Kidney (tissue), 14 donors: Measurements from ENCODE around the gene FZD7. TPM values are rescaled to one million over a fixed set of nuclear protein-coding genes. Genes with fewer than 3 reads are reported as not detected.

ENCODE experiments used
- DNase-seq, 5 donors: peaks; one replicate each; pipeline ENCODE4 v3.0.0-alpha.2; 2013 to 2020
- FAIRE-seq: peaks from 2 replicates; lab custom pipeline; 2012; peaks lifted over from hg19 to GRCh38; lab: Jason Lieb, UNC
- H3K27ac ChIP-seq, 2 donors: one replicate each; pipeline ENCODE4 v1.7.0; 2013; ENCODE audit warnings: low read depth in 2 of 2, low read length in 2 of 2, inconsistent platforms in 1 of 2
- H3K27me3 ChIP-seq: one replicate; pipeline ENCODE4 v1.7.1; 2013; ENCODE audit warnings: low read length, inconsistent platforms; ENCODE audit not compliant: control insufficient read depth, insufficient read depth
- H3K36me3 ChIP-seq, 3 donors: one replicate each; pipeline versions ENCODE4 v1.7.0 to v1.7.1; 2013; ENCODE audit warnings: low read length in 3 of 3, control low read depth in 1 of 3, inconsistent platforms in 1 of 3; ENCODE audit not compliant: insufficient read depth in 3 of 3, control insufficient read depth in 2 of 3
- H3K4me1 ChIP-seq, 3 donors: one replicate each; pipeline versions ENCODE4 v1.7.0 to v1.7.1; 2013; ENCODE audit warnings: low read length in 3 of 3, inconsistent platforms in 1 of 3, low read depth in 1 of 3; ENCODE audit not compliant: control insufficient read depth in 2 of 3, insufficient read depth in 2 of 3
- H3K4me3 ChIP-seq, 3 donors: one replicate each; pipeline versions ENCODE4 v1.7.0 to v1.8.1; 2013; ENCODE audit warnings: low read length in 3 of 3, control low read depth in 1 of 3, inconsistent platforms in 1 of 3
- H3K9ac ChIP-seq, 3 donors: one replicate each; pipeline versions ENCODE4 v1.7.0 to v1.7.1; 2013; ENCODE audit warnings: low read length in 3 of 3, control low read depth in 1 of 3, inconsistent platforms in 1 of 3
- H3K9me3 ChIP-seq, 3 donors: one replicate each; pipeline versions ENCODE4 v1.7.0 to v1.7.1; 2013; ENCODE audit warnings: low read length in 3 of 3, control low read depth in 1 of 3, inconsistent platforms in 1 of 3; ENCODE audit not compliant: control insufficient read depth in 2 of 3, insufficient read depth in 1 of 3
- intact Hi-C: fragments of 100-400 bp; cut with DNase I; formaldehyde crosslinking; loops from one replicate; pipeline ENCODE4 v1.11.1; 2022
- polyA plus RNA-seq: library from polyadenylated mRNA; stranded (reverse); fragments of 350-450 nt; fragmentation: Illumina TruSeq; extraction: RNeasy Lipid Tissue Mini Kit (QIAGEN cat#74804); gene quantifications from one replicate; pipeline ENCODE4 v1.2.3, GENCODE V29; 2014; ENCODE audit warnings: low read depth, low replicate concordance; ENCODE audit not compliant: insufficient read depth
- total RNA-seq: library from RNA; stranded (reverse); fragmentation: NEBNext Ultra II Directional; extraction: Animal tissue kit (Norgen Biotek cat#: 25700); gene quantifications from one replicate; pipeline ENCODE4 v1.2.1, GENCODE V29; 2021
- TF ChIP-seq, protein P1 (sequence below): IDR thresholded peaks from 3 replicates; pipeline ENCODE4 v1.5.1; 2012; ENCODE audit warnings: mild to moderate bottlenecking, moderate library complexity, borderline replicate concordance; ENCODE audit not compliant: insufficient read depth; ENCODE audit errors: extremely low read depth
- donor health status: control.
- donor health status: control.
- donor health status: control.
- donor health status: control.
- donor health status: control.
- donor health status: DM: yes; HTN: yes; CAD: no.
- donor health status: Normal renal cell carcinoma (clear cell type).

The FZD7 gene
- total and polyA plus RNA-seq, 2 donors from 2014 or later = 5.6 to 14.0 TPM

DNA sequence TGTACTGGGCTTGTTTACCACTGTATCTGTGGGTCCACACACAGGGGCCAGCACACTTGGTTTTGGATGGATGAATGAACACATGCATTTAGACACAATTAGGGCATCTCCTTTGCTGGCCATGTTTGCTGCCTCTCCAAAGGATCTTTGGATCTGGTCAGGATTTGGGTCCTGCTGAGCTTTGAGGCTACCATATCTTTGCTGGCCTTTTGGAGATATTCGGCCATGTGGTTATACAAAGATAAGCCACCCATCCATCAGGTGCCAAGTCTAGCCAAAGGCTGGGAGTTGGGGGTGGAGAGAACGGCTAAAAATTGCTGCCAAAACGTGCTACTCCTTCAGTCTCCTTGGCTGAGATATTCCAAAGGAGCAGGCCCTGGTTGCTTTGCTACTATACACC, 18.2 kb upstream of the FZD7 start:
- H3K4me3 ChIP-seq = no peak overlapping the region
- H3K36me3 ChIP-seq = no peaks in the 10 kb centered on the region
- no peak overlapping the region for H3K27ac ChIP-seq
- H3K9me3 ChIP-seq = no peaks in the 10 kb centered on the region
- TF ChIP-seq, protein P1, sequence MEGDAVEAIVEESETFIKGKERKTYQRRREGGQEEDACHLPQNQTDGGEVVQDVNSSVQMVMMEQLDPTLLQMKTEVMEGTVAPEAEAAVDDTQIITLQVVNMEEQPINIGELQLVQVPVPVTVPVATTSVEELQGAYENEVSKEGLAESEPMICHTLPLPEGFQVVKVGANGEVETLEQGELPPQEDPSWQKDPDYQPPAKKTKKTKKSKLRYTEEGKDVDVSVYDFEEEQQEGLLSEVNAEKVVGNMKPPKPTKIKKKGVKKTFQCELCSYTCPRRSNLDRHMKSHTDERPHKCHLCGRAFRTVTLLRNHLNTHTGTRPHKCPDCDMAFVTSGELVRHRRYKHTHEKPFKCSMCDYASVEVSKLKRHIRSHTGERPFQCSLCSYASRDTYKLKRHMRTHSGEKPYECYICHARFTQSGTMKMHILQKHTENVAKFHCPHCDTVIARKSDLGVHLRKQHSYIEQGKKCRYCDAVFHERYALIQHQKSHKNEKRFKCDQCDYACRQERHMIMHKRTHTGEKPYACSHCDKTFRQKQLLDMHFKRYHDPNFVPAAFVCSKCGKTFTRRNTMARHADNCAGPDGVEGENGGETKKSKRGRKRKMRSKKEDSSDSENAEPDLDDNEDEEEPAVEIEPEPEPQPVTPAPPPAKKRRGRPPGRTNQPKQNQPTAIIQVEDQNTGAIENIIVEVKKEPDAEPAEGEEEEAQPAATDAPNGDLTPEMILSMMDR = no peak
- no peaks in the 10 kb centered on the region for H3K4me1 ChIP-seq
- no peak for FAIRE-seq
- intact Hi-C loops = no loop called here
- no peaks in the 10 kb centered on the region for H3K27me3 ChIP-seq
- DNase-seq = no peak
- H3K9ac ChIP-seq = no peak overlapping the region

GRCh38 chr2:202016579-202017227, 17.0 kb upstream of the FZD7 start:
- DNase-seq (no peak), FAIRE-seq (no peak)
- no peaks in the 10 kb centered on the region for H3K4me1 ChIP-seq
- H3K9me3 ChIP-seq = no peaks in the 10 kb centered on the region
- no peak overlapping the region for H3K27ac ChIP-seq
- H3K27me3 ChIP-seq = no peaks in the 10 kb centered on the region
- H3K9ac ChIP-seq = no peak overlapping the region
- H3K36me3 ChIP-seq = no peaks in the 10 kb centered on the region
- no peak overlapping the region for H3K4me3 ChIP-seq
- intact Hi-C loops = no loop called here
- TF ChIP-seq, protein P1 = no peak

- no peak for FAIRE-seq
- intact Hi-C loops = no loop called here
- H3K4me3 ChIP-seq = no peak overlapping the region
- TF ChIP-seq, protein P1 = no peak
- no peaks in the 10 kb centered on the region for H3K27me3 ChIP-seq
- H3K9ac ChIP-seq = no peak overlapping the region
- no peaks in the 10 kb centered on the region for H3K9me3 ChIP-seq
- no peak overlapping the region for H3K27ac ChIP-seq
- no peak for DNase-seq
- H3K4me1 ChIP-seq = no peaks in the 10 kb centered on the region
- no peaks in the 10 kb centered on the region for H3K36me3 ChIP-seq
Measured at GRCh38 chr2:202017940-202018339, 15.7 kb upstream of the FZD7 start.

- Histone ChIP-seq H3K9ac (no peak overlapping the region), H3K4me1 (no peaks in the 10 kb centered on the region), H3K36me3 (no peaks in the 10 kb centered on the region), H3K27me3 (no peaks in the 10 kb centered on the region), H3K4me3 (no peak overlapping the region), H3K9me3 (no peaks in the 10 kb centered on the region), H3K27ac (no peak overlapping the region)
- no peak for FAIRE-seq
- DNase-seq = no peak
- TF ChIP-seq, protein P1 = no peak
- intact Hi-C loops = no loop called here
Measured at GRCh38 chr2:202018950-202019349, 14.7 kb upstream of the FZD7 start.
